Measurements from ENCODE around the gene DBX1. TPM values are rescaled to one million over a fixed set of nuclear protein-coding genes. Genes with fewer than 3 reads are reported as not detected.
A peak's percentile ranks its signal among the peaks of the same experiment; 100 is the strongest.

Gene DBX1
- total and polyA plus RNA-seq, 2 donors (not counting 1 experiment from before 2014, with no cell fraction given): not detected

- H3K79me2 ChIP-seq (ENCODE audit: control insufficient read depth, insufficient read depth, low read length): no peaks in the 10 kb centered on the region
- no peak overlapping the region for H3K27ac ChIP-seq (ENCODE audit: insufficient read depth, low read length)
- no peak overlapping the region for H3K9ac ChIP-seq (ENCODE audit: insufficient read depth, low read length)
- no peak for DNase-seq (ENCODE audit: low read depth in 2 of 2)
- H3K4me3 ChIP-seq (replicated peaks in 1 of 4; ENCODE audit: control extremely low read depth in 1 of 4, insufficient read depth in 1 of 4, low read depth in 3 of 4, low read length in 4 of 4): no peak overlapping the region
- no peak overlapping the region for H2AFZ ChIP-seq (ENCODE audit: low read length)
- H3K36me3 ChIP-seq (ENCODE audit: control insufficient read depth, insufficient read depth, low read length): no peaks in the 10 kb centered on the region
- H3K4me2 ChIP-seq (ENCODE audit: extremely low read depth, insufficient read depth, low read length): no peak overlapping the region
- no peaks in the 10 kb centered on the region for H4K20me1 ChIP-seq (ENCODE audit: control insufficient read depth, extremely low read depth, insufficient read depth, low read length)
- no peaks in the 10 kb centered on the region for H3K9me3 ChIP-seq (ENCODE audit: control insufficient read depth, insufficient read depth, low read depth, low read length)
- peaks cover 3% of the 10 kb centered on the region for H3K27me3 ChIP-seq (ENCODE audit: control insufficient read depth, insufficient read depth, low read length)
- TF ChIP-seq CTCF (conservative IDR thresholded peaks at IDR 0.05 in 1 of 2, IDR thresholded peaks at IDR 0.05 in 1 of 2; ENCODE audit: low read depth in 1 of 2, low read length in 2 of 2) (no peak), EZH2 (IDR thresholded peaks at IDR 0.05; ENCODE audit: low read length, missing control alignments) (no peak)
- H3K4me1 ChIP-seq (ENCODE audit: control insufficient read depth, extremely low read depth, insufficient read depth, low read length): no peaks in the 10 kb centered on the region
Measured at GRCh38 chr11:20137637-20138036, 22.6 kb downstream of the DBX1 start.

- Histone ChIP-seq H3K9me3 (ENCODE audit: control insufficient read depth, insufficient read depth, low read depth, low read length) (no peaks in the 10 kb centered on the region), H3K4me1 (ENCODE audit: control insufficient read depth, extremely low read depth, insufficient read depth, low read length) (no peaks in the 10 kb centered on the region), H3K36me3 (ENCODE audit: control insufficient read depth, insufficient read depth, low read length) (peaks cover 2% of the 10 kb centered on the region), H3K4me2 (ENCODE audit: extremely low read depth, insufficient read depth, low read length) (no peak overlapping the region), H4K20me1 (ENCODE audit: control insufficient read depth, extremely low read depth, insufficient read depth, low read length) (no peaks in the 10 kb centered on the region), H3K27ac (ENCODE audit: insufficient read depth, low read length) (no peak overlapping the region), H3K9ac (ENCODE audit: insufficient read depth, low read length) (no peak overlapping the region), H3K27me3 (ENCODE audit: control insufficient read depth, insufficient read depth, low read length) (peaks cover 1% of the 10 kb centered on the region), H2AFZ (ENCODE audit: low read length) (no peak overlapping the region), H3K79me2 (ENCODE audit: control insufficient read depth, insufficient read depth, low read length) (no peaks in the 10 kb centered on the region), H3K4me3 (replicated peaks in 1 of 4; ENCODE audit: control extremely low read depth in 1 of 4, insufficient read depth in 1 of 4, low read depth in 3 of 4, low read length in 4 of 4) (no peak overlapping the region)
- TF ChIP-seq CTCF (conservative IDR thresholded peaks at IDR 0.05 in 1 of 2, IDR thresholded peaks at IDR 0.05 in 1 of 2; ENCODE audit: low read depth in 1 of 2, low read length in 2 of 2) (no peak), EZH2 (IDR thresholded peaks at IDR 0.05; ENCODE audit: low read length, missing control alignments) (no peak)
- no peak for DNase-seq (ENCODE audit: low read depth in 2 of 2)
Measured at GRCh38 chr11:20134991-20135736, 25.1 kb downstream of the DBX1 start.

- Histone ChIP-seq H4K20me1 (ENCODE audit: control insufficient read depth, extremely low read depth, insufficient read depth, low read length) (no peaks in the 10 kb centered on the region), H3K9me3 (ENCODE audit: control insufficient read depth, insufficient read depth, low read depth, low read length) (no peaks in the 10 kb centered on the region), H3K79me2 (ENCODE audit: control insufficient read depth, insufficient read depth, low read length) (no peaks in the 10 kb centered on the region), H3K27ac (ENCODE audit: insufficient read depth, low read length) (no peak overlapping the region), H3K9ac (ENCODE audit: insufficient read depth, low read length) (no peak overlapping the region), H3K4me2 (ENCODE audit: extremely low read depth, insufficient read depth, low read length) (peak overlapping the region; percentile 73), H3K4me3 (replicated peaks in 1 of 4; ENCODE audit: control extremely low read depth in 1 of 4, insufficient read depth in 1 of 4, low read depth in 3 of 4, low read length in 4 of 4) (peak overlapping the region in 2 of 4 experiments; percentile 42 to 62), H3K27me3 (ENCODE audit: control insufficient read depth, insufficient read depth, low read length) (no peaks in the 10 kb centered on the region), H3K4me1 (ENCODE audit: control insufficient read depth, extremely low read depth, insufficient read depth, low read length) (no peaks in the 10 kb centered on the region), H3K36me3 (ENCODE audit: control insufficient read depth, insufficient read depth, low read length) (peaks cover 2% of the 10 kb centered on the region), H2AFZ (ENCODE audit: low read length) (no peak overlapping the region)
- TF ChIP-seq EZH2 (IDR thresholded peaks at IDR 0.05; ENCODE audit: low read length, missing control alignments): no peak
- no peak for TF ChIP-seq CTCF (conservative IDR thresholded peaks at IDR 0.05 in 1 of 2, IDR thresholded peaks at IDR 0.05 in 1 of 2; ENCODE audit: low read depth in 1 of 2, low read length in 2 of 2)
- DNase-seq (ENCODE audit: low read depth in 2 of 2): no peak
Measured at GRCh38 chr11:20132667-20133039, 27.6 kb downstream of the DBX1 start.
